HEK293T (cell line): ENCODE results near the gene TUBB3.

Experiments used
- CTCF ChIA-PET: fragments of 350-600 bp; formaldehyde crosslinking; extraction: SDS; loops from one replicate; lab custom pipeline; 2021; ENCODE audit warnings: antibody characterized with exemption, inconsistent platforms; lab: Yijun Ruan, JAX
- POLR2A ChIA-PET: fragments of 350-600 bp; formaldehyde crosslinking; extraction: SDS; loops from one replicate; lab custom pipeline; 2020; ENCODE audit warnings: antibody characterized with exemption, inconsistent platforms; lab: Yijun Ruan, JAX
- DNase-seq: peaks from one replicate; pipeline ENCODE4 v3.0.0; 2012; ENCODE audit warnings: mixed read lengths; ENCODE audit errors: extremely low spot score
- ARNT ChIP-seq: fragments of 450-650 bp; IDR thresholded peaks from 2 replicates; pipeline ENCODE4 v1.6.1; 2017; ENCODE audit warnings: mild to moderate bottlenecking
- BHLHE40 ChIP-seq: fragments of 450-650 bp; IDR thresholded peaks from 2 replicates; pipeline ENCODE4 v1.6.1; 2016; ENCODE audit warnings: mild to moderate bottlenecking, moderate library complexity, borderline replicate concordance
- CTBP1 ChIP-seq: fragments of 450-650 bp; IDR thresholded peaks from 2 replicates; pipeline ENCODE4 v1.6.1; 2016; ENCODE audit warnings: borderline replicate concordance
- ELF4 ChIP-seq: fragments of 450-650 bp; IDR thresholded peaks from 2 replicates; pipeline ENCODE4 v1.6.1; 2017; ENCODE audit warnings: antibody characterized with exemption
- FOXA1 ChIP-seq: fragments of 450-650 bp; IDR thresholded peaks from 2 replicates; pipeline ENCODE4 v1.6.1; 2016; ENCODE audit warnings: mild to moderate bottlenecking
- FOXK2 ChIP-seq: fragments of 450-650 bp; IDR thresholded peaks from 2 replicates; pipeline ENCODE4 v1.6.1; 2016; ENCODE audit warnings: mild to moderate bottlenecking
- FOXM1 ChIP-seq: fragments of 450-650 bp; IDR thresholded peaks from 2 replicates; pipeline ENCODE4 v1.6.1; 2017; ENCODE audit warnings: mild to moderate bottlenecking, borderline replicate concordance
- HDGF ChIP-seq: fragments of 450-650 bp; IDR thresholded peaks from 2 replicates; pipeline ENCODE4 v1.6.1; 2017; ENCODE audit warnings: antibody characterized with exemption, borderline replicate concordance
- L3MBTL2 ChIP-seq: fragments of 450-650 bp; conservative IDR thresholded peaks from 2 replicates; pipeline ENCODE4 v1.6.1; 2016; ENCODE audit warnings: mild to moderate bottlenecking
- LEF1 ChIP-seq: fragments of 450-650 bp; IDR thresholded peaks from 2 replicates; pipeline ENCODE4 v1.6.1; 2017; ENCODE audit warnings: mild to moderate bottlenecking, borderline replicate concordance
- NFRKB ChIP-seq: fragments of 450-650 bp; IDR thresholded peaks from 2 replicates; pipeline ENCODE4 v1.6.1; 2016; ENCODE audit warnings: mild to moderate bottlenecking, moderate library complexity
- PKNOX1 ChIP-seq: fragments of 450-650 bp; IDR thresholded peaks from 2 replicates; pipeline ENCODE4 v1.6.1; 2016
- SP1 ChIP-seq: fragments of 450-650 bp; IDR thresholded peaks from 2 replicates; pipeline ENCODE4 v1.6.1; 2017
- SUZ12 ChIP-seq: fragments of 450-650 bp; IDR thresholded peaks from 2 replicates; pipeline ENCODE4 v1.6.1; 2016; ENCODE audit warnings: mild to moderate bottlenecking
- TARDBP ChIP-seq: fragments of 450-650 bp; IDR thresholded peaks from 2 replicates; pipeline ENCODE4 v1.6.1; 2016
- ZNF384 ChIP-seq: fragments of 450-650 bp; IDR thresholded peaks from 2 replicates; pipeline ENCODE4 v1.6.1; 2016

Gene TUBB3

GRCh38 chr16:89918453-89919347 lies 4.4 kb upstream of the TUBB3 start, which contains the start of gene MC1R:
Gene MC1R, plus strand, starts transcription at chr16:89918862. Its CDS starts 397 bp downstream, at chr16:89919259.
- ChIA-PET CTCF (interaction anchor here (0.8 to 1.0 kb wide), 5 partner anchors 9 to 1112 kb away, joined by 3 to 6 read pairs (median 4); partner anchors contain the start of gene TCF25), POLR2A (interaction anchor here (0.7 to 1.7 kb wide), 6 partner anchors 9 to 102 kb away, joined by 3 to 9 read pairs (median 4); partner anchors contain the start of gene TCF25)
- no peak for TF ChIP-seq SP1
- TF ChIP-seq FOXK2: no peak
- no peak for TF ChIP-seq ARNT
- TF ChIP-seq FOXA1: no peak
- TF ChIP-seq HDGF: no peak
- no peak for TF ChIP-seq PKNOX1
- no peak for TF ChIP-seq CTBP1
- TF ChIP-seq ELF4: no peak
- TF ChIP-seq LEF1: no peak
- no peak for TF ChIP-seq NFRKB
- TF ChIP-seq SUZ12: no peak
- DNase-seq: peak; percentile 46

GRCh38 chr16:89919535-89920406 lies 3.4 kb upstream of the TUBB3 start:
- DNase-seq: no peak
- ChIA-PET POLR2A (interaction anchor here (1.4 to 1.7 kb wide), 2 partner anchors 10 to 46 kb away, joined by 4 to 9 read pairs; partner anchors contain the start of gene TCF25), CTCF (interaction anchor here (1.0 kb wide), 1 partner anchor 30 kb away, joined by 3 read pairs; no protein-coding TSS in a partner anchor)

GRCh38 chr16:89920723-89921122 lies 2.4 kb upstream of the TUBB3 start:
- POLR2A ChIA-PET: interaction anchor here (0.6 kb wide), 1 partner anchor 47 kb away, joined by 3 read pairs; the partner anchor contains the start of gene TCF25
- no peak for DNase-seq
- TF ChIP-seq BHLHE40: no peak
- CTCF ChIA-PET: no interaction called here

More at GRCh38 chr16:89919535-89920406, 3.4 kb upstream of the TUBB3 start:
- TF ChIP-seq PKNOX1 (no peak), FOXM1 (no peak), ELF4 (no peak), FOXA1 (no peak), BHLHE40 (no peak), SP1 (no peak), TARDBP (no peak), HDGF (no peak), NFRKB (no peak), LEF1 (no peak), SUZ12 (no peak), L3MBTL2 (no peak), ZNF384 (no peak), ARNT (no peak), FOXK2 (no peak), CTBP1 (no peak)

- no peak for DNase-seq
- ChIA-PET POLR2A (interaction anchor here (0.6 to 5.1 kb wide), 7 partner anchors 11 to 48 kb away, joined by 3 to 34 read pairs (median 7); partner anchors contain the start of gene TCF25), CTCF (interaction anchor here (2.2 kb wide), 1 partner anchor 11 kb away, joined by 16 read pairs; no protein-coding TSS in a partner anchor)
- TF ChIP-seq TARDBP (no peak), ARNT (no peak), BHLHE40 (no peak), SP1 (no peak), FOXM1 (no peak), HDGF (no peak), SUZ12 (no peak), CTBP1 (no peak), L3MBTL2 (no peak), PKNOX1 (no peak), ELF4 (no peak), LEF1 (no peak)
Observed at GRCh38 chr16:89921131-89921701, 1.9 kb upstream of the TUBB3 start.

GRCh38 chr16:89921702-89922476 lies 1.3 kb upstream of the TUBB3 start:
- no peak for TF ChIP-seq FOXA1
- no peak for TF ChIP-seq FOXK2
- TF ChIP-seq ELF4: no peak
- no peak for TF ChIP-seq SP1
- no peak for TF ChIP-seq NFRKB
- no peak for TF ChIP-seq HDGF
- TF ChIP-seq FOXM1: no peak
- ChIA-PET POLR2A (interaction anchor here (0.8 to 5.1 kb wide), 8 partner anchors 10 to 99 kb away, joined by 3 to 34 read pairs (median 7); partner anchors contain the start of gene TCF25), CTCF (interaction anchor here (1.6 to 2.2 kb wide), 2 partner anchors 11 to 14 kb away, joined by 8 to 16 read pairs; no protein-coding TSS in a partner anchor)
- peak; percentile 41 for DNase-seq
